Stimulated activated CD8-positive, alpha-beta memory T cell treated with anti-CD3 and anti-CD28 coated beads, Interleukin-7, amount 100 ng/mL, for 4 hours (primary cell): Measurements from ENCODE around the gene THG1L.
A peak's percentile ranks its signal among the peaks of the same experiment; 100 is the strongest.
"Not testable (repeated sequence)": the region's sequence is repeated elsewhere in the genome, so short reads cannot be mapped to it uniquely, and the experiment has no call there.

ENCODE experiments used
- DNase-seq, 2 donors: peaks; one replicate each; pipeline ENCODE4 v3.0.0-alpha.2; 2020; ENCODE audit warnings: low read depth in 2 of 2

The THG1L gene

DNA sequence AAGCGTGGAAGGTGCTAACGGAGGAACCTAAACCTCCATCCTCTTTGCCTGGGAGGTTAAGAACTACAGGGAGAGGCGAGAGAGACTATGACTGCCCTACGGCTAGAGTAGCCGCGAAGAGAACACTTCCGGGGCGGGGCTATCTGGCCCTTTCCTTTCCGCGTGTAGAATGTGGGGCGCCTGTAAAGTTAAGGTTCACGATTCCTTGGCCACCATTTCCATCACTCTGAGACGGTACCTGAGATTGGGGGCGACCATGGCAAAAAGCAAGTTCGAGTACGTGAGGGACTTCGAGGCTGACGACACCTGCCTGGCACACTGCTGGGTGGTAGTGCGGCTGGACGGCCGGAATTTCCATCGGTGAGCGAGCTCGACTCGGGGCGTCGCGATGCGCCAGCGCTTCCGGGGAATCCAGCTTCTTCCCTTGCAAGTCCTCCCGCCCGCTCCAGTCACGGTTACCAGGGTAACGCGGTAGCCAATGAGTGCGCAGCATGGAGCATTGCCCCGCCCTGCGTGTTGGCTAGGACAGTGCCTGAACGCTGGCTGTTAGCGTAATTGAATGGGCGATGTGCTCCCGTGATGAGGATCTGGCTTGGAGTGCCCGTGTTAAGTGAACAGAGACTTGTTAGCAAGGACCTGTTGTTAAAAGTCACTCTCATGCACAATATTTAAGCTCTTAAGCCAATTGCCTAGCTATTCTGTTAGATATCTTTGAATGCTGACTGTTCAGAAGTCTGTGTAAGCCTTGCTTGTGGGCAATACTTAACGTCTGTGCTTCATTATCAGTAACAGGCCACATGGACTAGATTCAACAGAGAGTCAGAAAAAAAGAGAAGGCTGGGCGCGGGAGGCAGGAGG, at the start of gene THG1L:
Gene THG1L, plus strand, starts transcription at position 149 of the 858 bp plus-strand sequence. Its CDS starts 21 bp downstream, at position 170.
- peak; percentile 94 to 98 for DNase-seq

DNA sequence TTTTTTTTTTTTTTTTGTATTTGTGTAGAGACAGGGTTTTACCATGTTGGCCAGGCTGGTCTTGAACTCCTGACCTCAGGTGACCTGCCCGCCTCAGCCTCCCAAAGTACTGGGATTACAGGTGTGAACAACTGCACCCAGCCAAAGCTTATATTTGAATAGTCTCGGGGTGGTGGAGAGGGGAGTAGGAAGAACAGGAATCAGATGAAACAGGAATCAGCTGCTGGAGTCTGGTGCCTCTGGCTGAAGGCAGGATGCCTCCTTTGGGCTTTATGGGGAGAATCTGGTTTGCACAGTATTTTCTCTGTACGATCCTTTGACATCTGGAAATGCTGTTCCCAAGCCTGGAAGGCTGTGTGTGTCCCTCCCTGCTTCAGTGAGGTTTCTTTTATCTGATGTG, 49.0 kb upstream of the THG1L start:
- no peak for DNase-seq

GRCh38 chr5:157686276-157687197, 44.7 kb upstream of the THG1L start:
- DNase-seq, result not testable (repeated sequence)

DNA sequence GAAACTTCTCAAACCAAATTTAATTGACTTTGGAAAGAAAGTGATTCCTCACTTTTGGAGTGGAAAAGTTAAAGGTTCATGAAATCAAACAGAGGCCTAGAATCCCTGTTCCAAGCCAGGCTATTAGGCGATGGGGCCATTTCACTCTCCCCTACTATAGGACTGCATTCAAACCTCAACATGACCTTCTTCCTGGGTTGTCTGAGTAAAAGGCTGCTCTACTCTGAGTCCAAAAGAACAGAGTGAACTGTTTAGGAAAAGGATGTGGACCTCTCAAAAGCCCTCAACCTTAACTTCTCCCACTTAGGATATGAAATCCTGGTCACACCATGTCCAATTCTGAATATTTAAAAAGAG, 44.0 kb upstream of the THG1L start:
- no peak for DNase-seq

DNA sequence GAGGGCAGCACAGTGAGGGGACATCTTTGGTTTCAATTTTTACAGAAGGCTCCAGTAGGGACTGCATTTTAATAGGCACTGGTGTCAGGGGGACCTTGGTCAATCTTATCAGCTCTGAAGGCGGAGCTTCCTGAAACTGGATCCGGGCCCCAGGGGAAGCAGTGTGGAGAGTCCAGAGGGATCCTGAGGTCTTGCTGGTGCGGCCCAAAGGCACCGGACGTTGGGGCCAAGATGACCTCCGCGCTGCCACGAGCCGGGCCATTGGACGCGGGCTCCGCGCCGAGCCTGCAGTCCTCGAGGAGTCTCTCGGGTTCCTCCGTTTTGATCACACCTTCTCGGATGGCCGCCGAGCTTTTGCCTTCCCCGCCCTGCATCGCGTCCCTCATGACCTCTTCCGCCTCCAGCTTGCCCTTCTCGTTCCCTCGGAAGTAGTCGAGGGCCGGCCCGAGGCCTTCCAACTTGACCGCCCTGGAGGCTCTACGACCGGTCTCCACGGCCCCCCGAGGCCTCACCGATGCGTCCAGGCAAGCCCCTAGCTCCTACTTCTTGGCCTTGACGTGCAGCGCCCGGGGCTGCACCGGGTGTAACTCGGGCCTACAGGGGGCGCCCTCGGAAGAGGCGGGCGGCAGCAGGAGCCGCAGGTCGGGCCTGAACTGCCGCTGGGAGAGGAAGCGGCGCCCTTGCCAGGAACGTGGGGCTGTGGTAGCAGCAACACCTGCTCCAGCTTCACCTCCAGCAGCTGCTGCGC, 41.1 kb upstream of the THG1L start:
- DNase-seq, result no peak

DNA sequence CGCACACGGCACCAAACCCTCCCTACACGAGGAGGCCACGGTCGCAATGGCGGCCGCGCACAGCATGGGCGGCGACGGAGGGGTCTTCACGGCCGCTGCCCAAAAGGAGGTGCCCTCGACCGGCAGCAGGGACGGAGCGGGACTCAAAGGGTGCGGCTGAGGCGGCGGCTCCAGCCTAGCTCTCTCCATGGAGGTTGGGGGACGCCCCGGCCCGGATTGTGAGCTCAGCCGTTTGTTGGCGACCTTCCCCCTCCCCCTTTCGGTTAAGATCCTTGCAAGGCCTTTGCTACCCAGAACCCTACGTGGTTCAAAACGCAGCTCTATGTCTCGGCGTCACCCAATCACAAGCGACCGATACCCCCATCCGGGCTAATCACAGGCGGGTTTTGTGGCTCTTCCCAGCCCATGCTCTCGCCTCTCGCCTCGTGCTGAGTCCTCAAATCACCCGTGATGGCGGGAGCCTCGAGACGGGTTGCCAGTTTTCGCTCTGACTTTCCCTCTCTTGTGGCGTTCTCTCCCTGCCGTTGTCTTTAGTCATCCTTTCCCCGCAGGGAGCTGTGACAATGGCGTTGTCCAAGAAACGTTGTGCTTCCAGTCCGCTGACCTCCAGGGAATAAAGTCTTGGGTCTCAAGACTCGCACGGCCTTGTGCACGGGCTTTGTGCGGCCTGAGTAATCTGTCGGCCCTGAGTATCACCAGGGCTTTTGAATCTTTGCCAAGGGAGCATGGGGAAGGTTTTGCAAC, 40.4 kb upstream of the THG1L start:
- no peak for DNase-seq

DNA sequence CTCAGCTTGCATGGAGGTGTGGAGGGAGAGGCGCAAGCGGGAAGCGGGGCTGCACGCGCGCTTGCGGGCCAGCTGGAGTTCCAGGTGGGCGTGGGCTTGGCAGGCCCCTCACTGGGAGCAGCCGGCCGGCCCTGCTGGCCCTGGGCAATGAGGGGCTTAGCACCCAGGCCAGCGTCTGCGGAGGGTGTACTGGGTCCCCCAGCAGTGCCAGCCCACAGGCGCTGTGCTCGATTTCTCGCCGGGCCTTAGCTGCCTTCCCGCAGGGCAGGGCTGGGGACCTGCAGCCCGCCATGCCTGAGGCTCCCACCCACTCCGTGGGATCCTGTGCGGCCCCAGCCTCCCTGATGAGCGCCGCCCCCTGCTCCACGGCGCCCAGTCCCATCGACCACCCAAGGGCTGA, 37.4 kb upstream of the THG1L start:
- DNase-seq, result not testable (repeated sequence)

DNA sequence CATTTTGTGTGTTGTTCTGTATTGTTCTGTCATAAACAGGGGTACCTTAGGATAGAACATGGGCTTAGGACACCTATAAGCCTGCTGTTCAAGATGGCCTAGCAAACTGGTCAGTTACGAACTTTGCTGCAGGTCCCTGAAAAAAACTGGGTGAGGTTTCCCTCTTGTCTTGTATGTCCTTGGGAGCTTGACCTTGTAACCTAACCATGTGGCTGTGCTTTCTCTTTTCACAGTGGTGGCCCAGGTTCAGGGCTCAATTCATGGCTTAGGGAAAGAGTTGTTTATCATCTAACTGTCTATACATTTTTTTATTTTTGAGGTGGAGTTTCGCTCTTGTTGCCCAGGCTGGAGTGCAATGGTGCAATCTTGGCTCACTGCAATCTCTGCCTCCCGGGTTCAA, 35.1 kb upstream of the THG1L start:
- DNase-seq, result not testable (repeated sequence)

GRCh38 chr5:157698674-157699073, 32.5 kb upstream of the THG1L start:
- not testable (repeated sequence) for DNase-seq

DNA sequence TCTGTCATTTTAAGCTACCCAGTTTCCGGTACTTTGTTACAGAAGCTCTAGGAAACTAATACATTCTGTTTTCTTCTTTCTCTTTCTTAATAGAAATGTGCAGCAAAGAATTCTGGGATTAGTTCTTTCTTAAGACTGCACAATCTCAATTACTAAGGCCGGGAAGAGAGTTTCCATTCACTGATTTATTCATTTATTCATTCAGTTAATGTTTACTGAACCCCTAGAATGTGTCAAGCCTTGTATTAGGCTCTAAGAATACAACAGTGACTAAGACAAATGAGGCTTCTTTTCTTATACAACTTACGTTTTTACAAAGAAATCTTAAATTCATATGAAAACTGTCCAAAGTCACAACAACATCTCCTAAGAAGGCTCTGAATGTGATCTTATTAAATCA, 27.5 kb upstream of the THG1L start:
- DNase-seq, result no peak

GRCh38 chr5:157708866-157709265, 22.4 kb upstream of the THG1L start:
- no peak for DNase-seq

GRCh38 chr5:157709346-157709745, 21.9 kb upstream of the THG1L start:
- DNase-seq, result no peak

DNA sequence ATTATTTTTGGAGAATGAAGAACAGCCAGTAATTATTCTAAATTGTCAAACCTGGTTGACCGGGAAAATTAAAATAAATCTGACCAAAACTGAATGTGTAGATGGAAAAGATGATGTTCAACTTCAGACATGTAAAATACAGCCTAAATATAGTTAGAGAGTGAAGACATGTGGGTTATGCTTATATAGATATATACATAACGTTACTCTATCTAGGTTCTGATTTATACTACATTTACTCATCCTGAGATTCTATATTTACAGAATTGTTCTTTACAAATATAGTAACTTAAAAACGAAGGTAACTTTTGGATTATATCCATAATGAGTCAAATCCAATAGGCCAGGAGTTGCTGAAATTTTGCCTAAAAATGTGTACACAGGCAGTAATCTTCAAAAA, 20.8 kb upstream of the THG1L start:
- DNase-seq, result no peak

DNA sequence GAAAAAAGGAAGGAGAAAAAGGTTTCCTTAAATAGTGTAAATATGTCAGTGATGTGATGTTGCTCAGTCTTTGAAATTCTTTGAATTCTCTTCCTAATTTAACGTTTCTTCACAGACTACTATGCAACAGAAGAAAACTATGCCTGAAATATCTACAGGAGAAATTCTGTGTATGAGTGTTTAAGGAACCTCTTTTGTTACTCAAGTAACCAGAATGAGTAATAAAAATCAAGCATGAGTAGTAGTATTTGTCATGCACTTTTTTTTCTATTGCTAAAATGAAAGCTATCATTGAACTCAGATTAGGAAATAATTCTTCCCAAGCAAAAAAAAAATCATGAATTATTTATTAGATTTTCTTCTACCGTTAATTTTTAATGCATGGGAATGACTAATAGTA, 20.3 kb upstream of the THG1L start:
- DNase-seq, result no peak

- DNase-seq, result no peak
These were observed 17.2 kb upstream of the THG1L start for GRCh38 chr5:157713830-157714595.

- DNase-seq, result no peak
These were observed 16.7 kb upstream of the THG1L start for GRCh38 chr5:157714596-157714864.

- no peak for DNase-seq
These were observed 12.7 kb upstream of the THG1L start for GRCh38 chr5:157718519-157718918.

DNA sequence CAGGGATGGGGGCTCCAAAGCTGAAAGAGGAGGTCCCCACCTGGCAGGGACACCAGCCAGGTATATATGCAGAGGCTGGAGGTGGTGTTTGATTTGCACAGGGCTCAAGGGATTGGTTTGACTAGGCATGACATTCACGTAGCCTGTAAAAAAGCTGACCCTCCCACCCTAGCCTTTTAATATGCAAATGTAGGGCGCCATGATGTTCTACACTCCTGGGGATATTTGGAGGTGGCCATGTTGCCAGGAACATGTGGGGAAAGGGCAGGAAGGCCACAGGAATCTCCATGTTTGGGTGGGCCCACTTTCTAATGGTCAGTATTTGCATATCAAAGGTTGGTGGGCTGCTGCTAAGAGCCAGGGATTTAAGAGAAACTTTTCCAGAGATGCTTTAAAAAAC, 12.0 kb upstream of the THG1L start:
- no peak for DNase-seq

GRCh38 chr5:157721159-157721558, 10.1 kb upstream of the THG1L start:
- DNase-seq, result no peak

- DNase-seq, result not testable (repeated sequence)
These were observed 8.3 kb upstream of the THG1L start for GRCh38 chr5:157722895-157723294.

- not testable (repeated sequence) for DNase-seq
These were observed 4.6 kb upstream of the THG1L start for GRCh38 chr5:157726607-157727006.
